ES-I3 (cell line): ENCODE results near the gene TMEM114.

Experiments used
- H3K36me3 ChIP-seq: 2 replicates; pipeline ENCODE4 v1.6.1; 2013; ENCODE audit warnings: mild to moderate bottlenecking, low read length, control low read depth, moderate library complexity; ENCODE audit not compliant: insufficient read depth
- H3K4me1 ChIP-seq: 2 replicates; pipeline ENCODE4 v1.6.1; 2013; ENCODE audit warnings: mild to moderate bottlenecking, control low read depth, low read length; ENCODE audit not compliant: insufficient read depth
- H3K9ac ChIP-seq: 2 replicates; pipeline ENCODE4 v1.6.1; 2013; ENCODE audit warnings: low read depth, mild to moderate bottlenecking, low read length, moderate library complexity
- H3K9me3 ChIP-seq: 2 replicates; pipeline ENCODE4 v1.6.1; 2013; ENCODE audit warnings: mild to moderate bottlenecking, low read length, moderate library complexity; ENCODE audit not compliant: control insufficient read depth, insufficient read depth

Gene TMEM114

GRCh38 chr16:8554022-8554421, 36.3 kb downstream of the TMEM114 start:
- peaks cover 4% of the 10 kb centered on the region; the same call in 1 of the 2 replicates for H3K4me1 ChIP-seq
- H3K9ac ChIP-seq, result no peak overlapping the region
- no peaks in the 10 kb centered on the region for H3K36me3 ChIP-seq
- H3K9me3 ChIP-seq, result no peaks in the 10 kb centered on the region

- no peak overlapping the region for H3K9ac ChIP-seq
- no peaks in the 10 kb centered on the region for H3K36me3 ChIP-seq
- H3K4me1 ChIP-seq, result peaks cover 4% of the 10 kb centered on the region; the same call in 1 of the 2 replicates
- no peaks in the 10 kb centered on the region for H3K9me3 ChIP-seq
Measured at GRCh38 chr16:8552487-8553221, 37.7 kb downstream of the TMEM114 start.

DNA sequence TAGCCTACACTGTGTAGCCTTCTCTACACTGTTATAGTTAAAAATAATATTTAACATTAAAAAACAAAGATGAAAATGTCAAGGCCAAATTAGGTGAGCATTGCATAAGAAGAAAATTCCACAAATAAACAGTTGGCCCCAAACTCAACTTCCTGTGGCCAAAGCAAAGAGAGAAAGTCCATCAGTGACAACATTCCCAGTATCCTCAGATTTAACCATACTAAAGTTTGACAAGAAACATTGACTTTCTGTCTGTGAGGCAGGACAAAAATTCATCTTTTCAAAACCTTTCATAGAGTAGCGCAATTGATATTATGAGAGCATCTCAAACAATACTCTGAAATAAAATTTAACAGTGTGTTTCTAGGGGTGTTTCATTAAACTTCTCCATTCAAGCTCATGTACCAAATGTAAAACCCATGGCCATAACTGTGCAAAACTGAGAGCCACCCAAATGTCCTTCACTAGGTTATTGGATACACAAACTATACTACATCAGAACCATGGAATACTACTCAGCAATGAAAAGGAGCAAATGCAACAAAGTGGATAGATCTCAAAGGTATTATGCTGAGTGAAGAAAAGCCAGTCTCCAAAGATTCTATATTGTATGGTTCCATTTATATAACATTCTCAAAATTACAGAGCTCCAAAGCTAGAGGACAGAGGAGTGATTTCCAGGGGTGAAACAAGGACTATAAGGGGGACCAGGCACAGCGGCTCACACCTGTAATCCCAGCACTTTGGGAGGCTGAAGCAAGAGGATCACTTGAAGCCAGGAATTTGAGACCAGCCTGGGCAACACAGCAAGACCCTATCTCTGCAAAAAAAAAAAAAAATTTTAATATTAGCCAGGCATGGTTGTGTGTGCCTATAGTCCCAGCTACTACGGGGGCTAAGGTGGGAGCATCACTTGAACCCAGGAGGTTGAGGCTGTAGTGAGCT, 38.7 kb downstream of the TMEM114 start:
- H3K9ac ChIP-seq, result no peak overlapping the region
- no peaks in the 10 kb centered on the region for H3K9me3 ChIP-seq
- H3K36me3 ChIP-seq, result no peaks in the 10 kb centered on the region
- peaks cover 4% of the 10 kb centered on the region; the same call in 1 of the 2 replicates for H3K4me1 ChIP-seq

GRCh38 chr16:8550728-8551387, 39.5 kb downstream of the TMEM114 start:
- Histone ChIP-seq H3K9me3 (no peaks in the 10 kb centered on the region), H3K4me1 (peaks cover 4% of the 10 kb centered on the region; the same call in 1 of the 2 replicates), H3K36me3 (no peaks in the 10 kb centered on the region), H3K9ac (no peak overlapping the region)

- peaks cover 4% of the 10 kb centered on the region; the same call in 1 of the 2 replicates for H3K4me1 ChIP-seq
- H3K9me3 ChIP-seq, result no peaks in the 10 kb centered on the region
- no peak overlapping the region for H3K9ac ChIP-seq
- no peaks in the 10 kb centered on the region for H3K36me3 ChIP-seq
Measured at GRCh38 chr16:8549843-8550412, 40.4 kb downstream of the TMEM114 start.

GRCh38 chr16:8548166-8548565, 42.1 kb downstream of the TMEM114 start:
- Histone ChIP-seq H3K4me1 (peaks cover 4% of the 10 kb centered on the region; the same call in 1 of the 2 replicates), H3K36me3 (no peaks in the 10 kb centered on the region), H3K9ac (no peak overlapping the region), H3K9me3 (no peaks in the 10 kb centered on the region)

- Histone ChIP-seq H3K36me3 (no peaks in the 10 kb centered on the region), H3K4me1 (peaks cover under 1% of the 10 kb centered on the region; the same call in 1 of the 2 replicates), H3K9me3 (no peaks in the 10 kb centered on the region), H3K9ac (no peak overlapping the region)
Measured at GRCh38 chr16:8547762-8548161, 42.5 kb downstream of the TMEM114 start.

- no peaks in the 10 kb centered on the region for H3K4me1 ChIP-seq
- no peaks in the 10 kb centered on the region for H3K36me3 ChIP-seq
- no peaks in the 10 kb centered on the region for H3K9me3 ChIP-seq
- no peak overlapping the region for H3K9ac ChIP-seq
Measured at GRCh38 chr16:8544406-8544805, 45.9 kb downstream of the TMEM114 start.

DNA sequence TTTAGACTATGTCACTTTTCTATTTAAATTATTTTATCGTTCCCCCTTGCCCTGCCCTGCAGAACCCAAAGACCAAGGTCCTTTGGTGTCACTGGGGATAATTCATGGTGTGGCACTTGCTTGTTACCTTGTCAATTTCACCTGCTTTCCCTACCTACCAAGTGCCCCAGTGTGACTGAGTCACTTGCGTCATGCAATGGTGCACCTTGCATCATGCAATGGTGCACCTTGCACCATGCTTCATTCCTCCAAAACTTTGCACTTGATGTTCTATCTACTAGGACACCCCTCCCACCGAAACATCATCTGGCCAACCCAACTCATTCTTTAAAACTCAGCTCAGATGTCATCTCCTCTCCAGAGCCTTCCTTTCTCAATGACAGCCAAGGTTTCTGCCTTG, 47.1 kb downstream of the TMEM114 start:
- no peaks in the 10 kb centered on the region for H3K4me1 ChIP-seq
- H3K36me3 ChIP-seq, result no peaks in the 10 kb centered on the region
- H3K9me3 ChIP-seq, result no peaks in the 10 kb centered on the region
- H3K9ac ChIP-seq, result no peak overlapping the region

DNA sequence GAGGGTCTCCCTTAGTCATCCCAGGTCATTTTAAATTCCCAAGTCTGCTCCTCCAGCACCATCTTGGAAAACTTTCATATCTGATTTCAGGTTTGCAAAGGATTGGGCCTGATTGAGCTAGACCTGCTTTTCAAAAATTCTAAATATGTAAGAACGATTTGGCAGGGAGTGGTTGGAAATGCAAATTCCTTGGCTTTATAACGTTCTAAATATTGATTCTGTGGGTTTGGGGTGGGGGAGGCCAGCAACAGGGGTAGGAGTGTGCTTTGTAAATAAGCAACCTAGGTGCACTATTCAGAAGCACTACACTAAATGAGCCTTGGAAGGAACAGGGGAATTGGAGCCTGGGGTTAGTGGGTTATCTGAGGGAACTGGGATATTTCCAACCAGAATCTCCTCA, 47.9 kb downstream of the TMEM114 start:
- Histone ChIP-seq H3K9ac (no peak overlapping the region), H3K9me3 (no peaks in the 10 kb centered on the region), H3K4me1 (no peaks in the 10 kb centered on the region)

DNA sequence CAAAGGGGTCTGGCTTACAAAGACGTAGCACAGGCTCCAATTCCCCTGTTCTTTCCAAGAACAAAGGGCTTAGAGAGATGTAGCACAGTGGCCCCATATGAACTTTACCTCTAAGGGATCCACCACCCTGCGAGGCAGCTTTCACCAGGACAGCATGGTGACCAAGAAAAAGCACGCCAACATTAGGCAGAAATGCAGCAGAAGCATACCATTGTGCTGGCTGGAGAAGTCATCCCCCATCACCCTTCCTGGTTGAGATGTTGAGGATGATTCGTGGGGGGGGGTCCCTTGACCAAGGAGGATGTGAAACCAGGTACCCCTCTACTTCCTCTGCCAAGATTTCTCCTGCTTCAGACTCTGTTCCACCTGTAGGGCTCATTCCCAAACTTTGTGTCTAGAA, 48.4 kb downstream of the TMEM114 start:
- Histone ChIP-seq H3K36me3 (no peaks in the 10 kb centered on the region), H3K9ac (no peak overlapping the region), H3K9me3 (no peaks in the 10 kb centered on the region), H3K4me1 (no peaks in the 10 kb centered on the region)

More for the DNA sequence above, 47.9 kb downstream of the TMEM114 start:
- H3K36me3 ChIP-seq, result no peaks in the 10 kb centered on the region

GRCh38 chr16:8537691-8538342, 52.5 kb downstream of the TMEM114 start:
- Histone ChIP-seq H3K36me3 (no peaks in the 10 kb centered on the region), H3K4me1 (no peaks in the 10 kb centered on the region), H3K9ac (no peak overlapping the region), H3K9me3 (no peaks in the 10 kb centered on the region)

DNA sequence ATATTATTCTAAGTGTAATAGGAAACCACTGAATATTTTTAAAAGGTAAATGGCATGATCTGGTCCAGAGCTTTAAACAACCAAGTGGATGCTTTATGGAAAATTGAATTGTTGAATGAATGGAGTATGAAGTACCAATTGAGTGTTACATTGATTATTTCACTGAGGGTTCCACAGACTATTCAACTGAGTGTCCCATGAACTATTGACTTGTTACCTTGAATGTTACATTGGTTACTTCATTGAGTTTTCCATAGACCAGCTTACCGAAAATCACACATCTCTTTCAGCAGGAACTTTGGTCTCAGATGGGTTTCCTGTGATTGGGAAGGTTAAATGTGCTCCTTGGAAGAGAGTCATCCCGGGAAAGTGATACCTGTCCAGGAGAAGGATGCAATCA, 56.8 kb downstream of the TMEM114 start:
- peaks cover 4% of the 10 kb centered on the region; the same call in 1 of the 2 replicates for H3K4me1 ChIP-seq
- no peak overlapping the region for H3K9ac ChIP-seq
- H3K9me3 ChIP-seq, result no peaks in the 10 kb centered on the region
- H3K36me3 ChIP-seq, result no peaks in the 10 kb centered on the region
